Activated CD4-positive, alpha-beta memory T cell treated with anti-CD3 and anti-CD28 coated beads for 36 hours (primary cell): ENCODE results near the gene DNAJA2. TPM values are rescaled to one million over a fixed set of nuclear protein-coding genes. Genes with fewer than 3 reads are reported as not detected.
"Not testable (repeated sequence)": the region's sequence is repeated elsewhere in the genome, so short reads cannot be mapped to it uniquely, and the experiment has no call there.

ENCODE experiments used
- CTCF ChIA-PET: fragments of 350-600 bp; sonication (Branson Sonifier 250); formaldehyde crosslinking; loops from one replicate; lab custom pipeline; 2021; ENCODE audit warnings: antibody characterized with exemption, inconsistent platforms; lab: Charles Lee
- POLR2A ChIA-PET: fragments of 350-600 bp; sonication (Branson Sonifier 250); formaldehyde crosslinking; loops from one replicate; lab custom pipeline; 2021; ENCODE audit warnings: antibody characterized with exemption; lab: Charles Lee
- DNase-seq: peaks from one replicate; pipeline ENCODE4 v3.0.0-alpha.2; 2020
- H3K27ac Mint-ChIP-seq: one replicate; pipeline ENCODE4 v1.8.0; 2021; ENCODE audit warnings: mixed read lengths
- H3K27me3 Mint-ChIP-seq: one replicate; pipeline ENCODE4 v1.8.0; 2021; ENCODE audit warnings: mixed read lengths
- H3K36me3 Mint-ChIP-seq: one replicate; pipeline ENCODE4 v1.8.0; 2021; ENCODE audit warnings: mixed read lengths
- H3K4me1 Mint-ChIP-seq: one replicate; pipeline ENCODE4 v1.8.0; 2021; ENCODE audit warnings: low read depth, mixed read lengths
- H3K4me3 Mint-ChIP-seq: one replicate; pipeline ENCODE4 v1.8.0; 2021; ENCODE audit warnings: mild to moderate bottlenecking, mixed read lengths
- H3K9me3 Mint-ChIP-seq: one replicate; pipeline ENCODE4 v1.8.0; 2021; ENCODE audit warnings: mixed read lengths
- intact Hi-C: fragments of 100-400 bp; cut with micrococcal nuclease; formaldehyde crosslinking; loops from one replicate; pipeline ENCODE4 v1.15.1; 2023
- total RNA-seq, 2 experiments: library from RNA; stranded (reverse); gene quantifications; one replicate each; pipeline ENCODE4 v1.2.3, GENCODE V29; 2021

Gene DNAJA2
- 10 to 100 TPM; 78.9 to 80.6 TPM for total RNA-seq

- Mint-ChIP-seq H3K36me3 (peaks cover 29% of the 10 kb centered on the region), H3K4me1 (peaks cover 59% of the 10 kb centered on the region), H3K27ac (peak within 1 kb of the TSS; percentile 98), H3K27me3 (no peaks in the 10 kb centered on the region), H3K9me3 (no peaks in the 10 kb centered on the region), H3K4me3 (peak within 1 kb of the TSS; percentile 98)
- intact Hi-C loops = loop anchor here (1.0 to 10.0 kb wide), 8 partner anchors 45 to 1641 kb away; partner anchors contain the start of genes C16orf87, ITFG1, N4BP1 and ORC6
- POLR2A ChIA-PET = interaction anchor here (0.7 to 3.7 kb wide), 14 partner anchors 10 to 1412 kb away, joined by 3 to 36 read pairs (median 5); partner anchors contain the start of genes GPT2, ITFG1, NETO2 and PHKB
- DNase-seq = peak; percentile 94
- CTCF ChIA-PET = interaction anchor here (0.6 to 6.2 kb wide), 11 partner anchors 17 to 488 kb away, joined by 3 to 47 read pairs (median 4); partner anchors contain the start of genes NETO2 and PHKB
Observed at GRCh38 chr16:46973207-46973995, at the start of gene DNAJA2. Gene DNAJA2, minus strand, starts transcription at chr16:46973674. Its CDS starts 102 bp downstream, at chr16:46973572.

- H3K4me3 Mint-ChIP-seq = no peak overlapping the region
- H3K27me3 Mint-ChIP-seq = no peaks in the 10 kb centered on the region
- H3K27ac Mint-ChIP-seq = no peak overlapping the region
- ChIA-PET POLR2A (no interaction called here), CTCF (interaction anchor here (0.6 to 2.0 kb wide), 7 partner anchors 18 to 1137 kb away, joined by 3 to 18 read pairs (median 4); partner anchors contain the start of gene NETO2)
- no peak for DNase-seq
- intact Hi-C loops = loop anchor here (5.0 kb wide), 1 partner anchor 123 kb away; the partner anchor contains the start of gene NETO2
- peaks cover 19% of the 10 kb centered on the region for H3K4me1 Mint-ChIP-seq
- H3K9me3 Mint-ChIP-seq = no peaks in the 10 kb centered on the region
- no peaks in the 10 kb centered on the region for H3K36me3 Mint-ChIP-seq
Observed at GRCh38 chr16:47019568-47019967, 46.1 kb upstream of the DNAJA2 start.

GRCh38 chr16:47018223-47018891, 44.9 kb upstream of the DNAJA2 start:
- ChIA-PET POLR2A (interaction anchor here (0.6 kb wide), 1 partner anchor 554 kb away, joined by 3 read pairs; no protein-coding TSS in a partner anchor), CTCF (interaction anchor here (1.0 to 2.0 kb wide), 8 partner anchors 12 to 1138 kb away, joined by 3 to 18 read pairs (median 4); partner anchors contain the start of gene DNAJA2)
- intact Hi-C loops = loop anchor here (1.0 to 5.0 kb wide), 3 partner anchors 45 to 124 kb away; partner anchors contain the start of genes DNAJA2 and NETO2
- no peaks in the 10 kb centered on the region for H3K9me3 Mint-ChIP-seq
- DNase-seq = peak; percentile 79
- H3K27me3 Mint-ChIP-seq = no peaks in the 10 kb centered on the region
- H3K4me3 Mint-ChIP-seq = no peak overlapping the region
- no peak overlapping the region for H3K27ac Mint-ChIP-seq
- H3K36me3 Mint-ChIP-seq = no peaks in the 10 kb centered on the region
- H3K4me1 Mint-ChIP-seq = peaks cover 19% of the 10 kb centered on the region

GRCh38 chr16:47017636-47018035, 44.2 kb upstream of the DNAJA2 start:
- Mint-ChIP-seq H3K4me3 (no peak overlapping the region), H3K27ac (no peak overlapping the region), H3K9me3 (no peaks in the 10 kb centered on the region), H3K4me1 (peaks cover 19% of the 10 kb centered on the region), H3K36me3 (no peaks in the 10 kb centered on the region), H3K27me3 (no peaks in the 10 kb centered on the region)
- no peak for DNase-seq
- ChIA-PET CTCF (interaction anchor here (0.6 to 2.0 kb wide), 4 partner anchors 20 to 1335 kb away, joined by 3 to 18 read pairs (median 4); no protein-coding TSS in a partner anchor), POLR2A (no interaction called here)
- intact Hi-C loops = loop anchor here (1.0 to 5.0 kb wide), 3 partner anchors 44 to 125 kb away; partner anchors contain the start of genes DNAJA2 and NETO2

- Mint-ChIP-seq H3K27ac (no peak overlapping the region), H3K36me3 (no peaks in the 10 kb centered on the region), H3K9me3 (peaks cover 2% of the 10 kb centered on the region), H3K27me3 (no peaks in the 10 kb centered on the region), H3K4me1 (peaks cover 19% of the 10 kb centered on the region), H3K4me3 (no peak overlapping the region)
- intact Hi-C loops = loop anchor here (5.0 kb wide), 1 partner anchor 126 kb away; the partner anchor contains the start of gene NETO2
- POLR2A ChIA-PET = no interaction called here
- CTCF ChIA-PET = no interaction called here
- DNase-seq = peak; percentile 35
Observed at GRCh38 chr16:47016700-47017133, 43.2 kb upstream of the DNAJA2 start.

- no peak overlapping the region for H3K27ac Mint-ChIP-seq
- peaks cover 4% of the 10 kb centered on the region for H3K9me3 Mint-ChIP-seq
- ChIA-PET POLR2A (no interaction called here), CTCF (interaction anchor here (1.0 kb wide), 1 partner anchor 128 kb away, joined by 3 read pairs; no protein-coding TSS in a partner anchor)
- no peak for DNase-seq
- no peak overlapping the region for H3K4me3 Mint-ChIP-seq
- no peaks in the 10 kb centered on the region for H3K36me3 Mint-ChIP-seq
- intact Hi-C loops = no loop called here
- peaks cover 19% of the 10 kb centered on the region for H3K4me1 Mint-ChIP-seq
- no peaks in the 10 kb centered on the region for H3K27me3 Mint-ChIP-seq
Observed at GRCh38 chr16:47013910-47014309, 40.4 kb upstream of the DNAJA2 start.

GRCh38 chr16:47013172-47013571, 39.7 kb upstream of the DNAJA2 start:
- H3K36me3 Mint-ChIP-seq = no peaks in the 10 kb centered on the region
- no peaks in the 10 kb centered on the region for H3K27me3 Mint-ChIP-seq
- peaks cover 16% of the 10 kb centered on the region for H3K4me1 Mint-ChIP-seq
- H3K4me3 Mint-ChIP-seq = no peak overlapping the region
- CTCF ChIA-PET = interaction anchor here (1.0 kb wide), 1 partner anchor 129 kb away, joined by 3 read pairs; no protein-coding TSS in a partner anchor
- H3K9me3 Mint-ChIP-seq = peaks cover 4% of the 10 kb centered on the region
- POLR2A ChIA-PET = no interaction called here
- H3K27ac Mint-ChIP-seq = no peak overlapping the region
- intact Hi-C loops = no loop called here
- DNase-seq = no peak

GRCh38 chr16:47010812-47011211, 37.3 kb upstream of the DNAJA2 start:
- H3K4me1 Mint-ChIP-seq, H3K27ac Mint-ChIP-seq, H3K4me3 Mint-ChIP-seq, H3K27me3 Mint-ChIP-seq, CTCF ChIA-PET, POLR2A ChIA-PET, H3K9me3 Mint-ChIP-seq, H3K36me3 Mint-ChIP-seq, intact Hi-C loops, DNase-seq: not testable (repeated sequence)

GRCh38 chr16:47008612-47009011, 35.1 kb upstream of the DNAJA2 start:
- POLR2A ChIA-PET = no interaction called here
- Mint-ChIP-seq H3K27me3 (no peaks in the 10 kb centered on the region), H3K4me3 (no peak overlapping the region), H3K27ac (no peak overlapping the region), H3K36me3 (no peaks in the 10 kb centered on the region), H3K4me1 (no peaks in the 10 kb centered on the region), H3K9me3 (peaks cover 4% of the 10 kb centered on the region)
- intact Hi-C loops = no loop called here
- CTCF ChIA-PET = no interaction called here
- DNase-seq = no peak

GRCh38 chr16:47008174-47008573, 34.7 kb upstream of the DNAJA2 start:
- Mint-ChIP-seq H3K9me3 (peaks cover 4% of the 10 kb centered on the region), H3K4me1 (no peaks in the 10 kb centered on the region), H3K36me3 (no peaks in the 10 kb centered on the region), H3K27ac (no peak overlapping the region), H3K27me3 (no peaks in the 10 kb centered on the region), H3K4me3 (no peak overlapping the region)
- intact Hi-C loops = no loop called here
- POLR2A ChIA-PET = interaction anchor here (0.6 kb wide), 1 partner anchor 60 kb away, joined by 4 read pairs; no protein-coding TSS in a partner anchor
- no peak for DNase-seq
- CTCF ChIA-PET = no interaction called here

- Mint-ChIP-seq H3K4me1 (no peaks in the 10 kb centered on the region), H3K27me3 (no peaks in the 10 kb centered on the region), H3K9me3 (no peaks in the 10 kb centered on the region), H3K36me3 (no peaks in the 10 kb centered on the region), H3K4me3 (no peak overlapping the region), H3K27ac (no peak overlapping the region)
- CTCF ChIA-PET = interaction anchor here (0.6 kb wide), 1 partner anchor 30 kb away, joined by 3 read pairs; no protein-coding TSS in a partner anchor
- no peak for DNase-seq
- POLR2A ChIA-PET = no interaction called here
- intact Hi-C loops = no loop called here
Observed at GRCh38 chr16:47004652-47005051, 31.2 kb upstream of the DNAJA2 start.
